Keratinocyte (primary cell): Measurements from ENCODE around the gene ADCK1.

Experiments used
- CTCF ChIP-seq, 3 experiments: IDR thresholded peaks in 1 of 3; conservative IDR thresholded peaks in 1 of 3; optimal IDR thresholded peaks in 1 of 3; 2 replicates in 2 of 3; 3 replicates in 1 of 3; pipeline versions ENCODE3 to v1.5.1; 2011; ENCODE audit warnings: low read length in 3 of 3, mild to moderate bottlenecking in 3 of 3, moderate library complexity in 2 of 3, control low read depth in 1 of 3, inconsistent platforms in 1 of 3; ENCODE audit not compliant: insufficient read depth in 2 of 3; ENCODE audit errors: extremely low read depth in 1 of 3
- EZH2 ChIP-seq: IDR thresholded peaks from one replicate; pipeline ENCODE4 v1.6.1; 2012; ENCODE audit warnings: inconsistent platforms, mild to moderate bottlenecking, low read length, moderate library complexity

DNA sequence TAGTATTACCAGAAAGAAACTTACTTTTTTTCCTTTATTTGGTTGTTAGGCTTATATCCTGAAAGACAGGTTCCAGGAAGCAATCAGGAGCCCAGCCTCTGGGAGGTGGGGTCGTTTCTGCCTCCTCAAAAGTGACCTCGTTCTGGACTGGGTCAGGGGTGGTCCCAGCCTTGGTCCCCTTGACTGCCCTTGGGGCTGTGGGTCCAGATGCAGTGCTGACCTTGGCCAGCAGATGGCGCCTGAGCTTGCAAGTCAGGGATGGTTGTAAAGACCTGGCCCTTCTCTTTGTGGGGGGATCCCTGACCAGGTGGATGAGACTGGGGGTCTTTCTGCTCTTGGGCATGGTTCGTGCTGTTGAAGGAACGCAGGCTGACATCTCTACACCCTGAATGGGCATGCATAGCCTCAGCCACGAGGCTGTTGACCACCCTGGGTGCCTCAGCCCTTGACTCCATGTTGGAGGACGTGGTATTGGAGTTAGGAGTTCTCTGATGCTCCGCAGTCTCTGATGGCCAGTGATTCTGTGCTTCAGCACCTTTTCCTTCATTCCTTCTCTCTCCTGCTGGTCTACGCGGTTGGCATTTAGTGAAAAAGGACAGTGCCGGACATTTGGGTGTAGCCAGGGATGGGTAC, 62.4 kb downstream of the ADCK1 start:
- TF ChIP-seq CTCF (optimal IDR thresholded peaks at IDR 0.05 in 1 of 3, IDR thresholded peaks at IDR 0.05 in 1 of 3, conservative IDR thresholded peaks at IDR 0.05 in 1 of 3; ENCODE audit: extremely low read depth in 1 of 3, insufficient read depth in 2 of 3, low read length in 3 of 3), result peak; percentile 88 to 98 (median 94)
- no peak for TF ChIP-seq EZH2
